Measurements from ENCODE around the gene ADCY5. TPM values are rescaled to one million over a fixed set of nuclear protein-coding genes. Genes with fewer than 3 reads are reported as not detected.

The ADCY5 gene
- total RNA-seq, 1 donor from 2014 or later, result not detected

DNA sequence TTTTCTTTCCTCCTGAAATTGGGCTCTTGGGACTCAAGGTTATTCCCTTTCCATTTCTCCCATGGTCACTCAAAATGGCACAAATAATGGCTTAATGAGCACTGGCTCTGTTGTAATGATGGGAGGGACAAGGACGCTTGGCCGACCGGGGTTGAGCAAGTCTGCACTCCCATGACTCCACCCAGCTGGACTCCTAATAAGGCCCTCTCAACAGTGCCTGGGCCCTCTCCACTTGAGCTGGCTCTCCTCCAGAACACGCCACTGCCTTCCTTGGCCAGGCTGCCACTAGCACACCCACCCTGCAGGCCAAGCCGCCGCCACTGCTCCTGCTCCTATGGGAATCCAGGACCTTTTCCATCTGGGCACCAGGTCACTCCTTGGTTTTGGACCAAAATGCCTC is 42.3 kb downstream of the ADCY5 start:
- Histone ChIP-seq H3K4me3 (ENCODE audit: low read depth, low read length) (no peak overlapping the region), H3K27me3 (ENCODE audit: control insufficient read depth, insufficient read depth, low read length) (no peaks in the 10 kb centered on the region), H3K36me3 (ENCODE audit: control insufficient read depth, insufficient read depth, low read length) (no peaks in the 10 kb centered on the region)
- TF ChIP-seq, protein P1, sequence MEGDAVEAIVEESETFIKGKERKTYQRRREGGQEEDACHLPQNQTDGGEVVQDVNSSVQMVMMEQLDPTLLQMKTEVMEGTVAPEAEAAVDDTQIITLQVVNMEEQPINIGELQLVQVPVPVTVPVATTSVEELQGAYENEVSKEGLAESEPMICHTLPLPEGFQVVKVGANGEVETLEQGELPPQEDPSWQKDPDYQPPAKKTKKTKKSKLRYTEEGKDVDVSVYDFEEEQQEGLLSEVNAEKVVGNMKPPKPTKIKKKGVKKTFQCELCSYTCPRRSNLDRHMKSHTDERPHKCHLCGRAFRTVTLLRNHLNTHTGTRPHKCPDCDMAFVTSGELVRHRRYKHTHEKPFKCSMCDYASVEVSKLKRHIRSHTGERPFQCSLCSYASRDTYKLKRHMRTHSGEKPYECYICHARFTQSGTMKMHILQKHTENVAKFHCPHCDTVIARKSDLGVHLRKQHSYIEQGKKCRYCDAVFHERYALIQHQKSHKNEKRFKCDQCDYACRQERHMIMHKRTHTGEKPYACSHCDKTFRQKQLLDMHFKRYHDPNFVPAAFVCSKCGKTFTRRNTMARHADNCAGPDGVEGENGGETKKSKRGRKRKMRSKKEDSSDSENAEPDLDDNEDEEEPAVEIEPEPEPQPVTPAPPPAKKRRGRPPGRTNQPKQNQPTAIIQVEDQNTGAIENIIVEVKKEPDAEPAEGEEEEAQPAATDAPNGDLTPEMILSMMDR (IDR thresholded peaks at IDR 0.05; ENCODE audit: insufficient read depth, low read length, severe bottlenecking), result no peak
- DNase-seq (ENCODE audit: low read depth) (no peak), FAIRE-seq (no peak)

DNA sequence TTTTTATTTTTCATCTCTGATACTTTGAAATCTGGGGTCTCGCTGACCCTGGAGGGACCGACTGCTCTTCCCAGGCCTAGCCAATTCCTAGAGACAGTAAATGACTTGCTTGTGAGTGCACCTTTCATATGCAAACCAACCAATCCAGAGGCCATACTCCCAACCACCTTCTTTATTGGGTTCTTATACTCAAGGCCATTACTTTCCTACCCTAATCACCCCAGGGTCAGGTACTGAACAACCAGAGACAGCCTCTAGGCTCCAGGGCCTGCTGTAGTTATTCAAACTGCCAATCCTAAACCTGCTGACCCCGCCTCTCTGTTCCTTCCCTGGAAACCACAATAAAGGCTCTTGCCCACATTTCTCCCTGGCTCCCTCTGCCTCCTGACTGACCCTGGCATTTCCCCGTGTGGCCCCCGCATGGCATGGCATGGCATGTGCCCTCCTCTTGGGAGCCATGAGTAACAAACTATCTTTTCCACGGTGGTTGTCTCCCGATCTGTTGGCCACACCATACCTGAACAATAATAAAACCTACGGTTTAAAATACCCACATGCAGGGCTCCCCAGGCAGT is 42.9 kb downstream of the ADCY5 start:
- no peaks in the 10 kb centered on the region for H3K36me3 ChIP-seq (ENCODE audit: control insufficient read depth, insufficient read depth, low read length)
- DNase-seq (ENCODE audit: low read depth) (no peak), FAIRE-seq (no peak)
- no peak overlapping the region for H3K4me3 ChIP-seq (ENCODE audit: low read depth, low read length)
- no peaks in the 10 kb centered on the region for H3K27me3 ChIP-seq (ENCODE audit: control insufficient read depth, insufficient read depth, low read length)
- TF ChIP-seq, protein P1 (IDR thresholded peaks at IDR 0.05; ENCODE audit: insufficient read depth, low read length, severe bottlenecking), result no peak

DNA sequence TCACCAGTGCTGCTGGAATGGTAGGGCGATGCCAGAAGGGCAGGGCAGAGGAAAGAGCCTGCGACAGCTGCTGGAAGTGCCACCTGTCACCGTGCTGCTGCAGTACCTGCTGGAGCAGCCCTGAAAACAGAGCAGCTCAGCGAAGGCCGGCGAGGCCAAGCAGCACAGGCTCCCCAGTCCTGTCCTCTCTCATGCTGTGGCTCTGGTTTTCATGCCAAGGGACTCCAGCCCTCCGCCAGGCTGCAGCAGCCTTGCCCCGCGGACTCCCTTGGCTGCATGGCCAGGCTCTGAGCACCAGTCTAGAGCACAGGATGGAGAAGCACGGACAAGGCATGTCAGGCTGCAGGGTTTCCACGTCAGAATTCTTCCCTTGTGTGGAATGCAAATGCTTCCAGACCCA is 43.9 kb downstream of the ADCY5 start:
- TF ChIP-seq, protein P1 (IDR thresholded peaks at IDR 0.05; ENCODE audit: insufficient read depth, low read length, severe bottlenecking), result no peak
- Histone ChIP-seq H3K4me3 (ENCODE audit: low read depth, low read length) (no peak overlapping the region), H3K27me3 (ENCODE audit: control insufficient read depth, insufficient read depth, low read length) (peaks cover 2% of the 10 kb centered on the region), H3K36me3 (ENCODE audit: control insufficient read depth, insufficient read depth, low read length) (no peaks in the 10 kb centered on the region)
- FAIRE-seq (no peak), DNase-seq (ENCODE audit: low read depth) (no peak)

DNA sequence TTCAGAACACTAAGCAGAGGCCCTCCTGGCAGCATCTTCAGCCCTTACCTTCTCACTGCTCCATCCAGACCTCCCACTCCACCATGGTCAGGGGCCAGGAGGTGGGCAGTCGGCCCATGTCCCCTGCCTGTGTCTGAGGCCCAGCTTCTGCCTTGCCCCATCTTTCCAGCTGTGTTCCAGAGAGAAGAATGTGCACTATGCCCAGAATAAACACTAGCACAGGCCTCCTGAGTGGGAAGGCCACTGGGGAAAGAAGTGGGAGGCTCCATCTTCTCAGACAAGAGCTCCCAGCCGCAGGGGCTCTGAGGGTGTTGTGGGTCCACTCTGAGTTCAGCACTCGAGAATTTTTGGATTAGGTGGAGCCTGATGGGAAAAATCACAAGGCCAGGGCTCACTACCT is 44.5 kb downstream of the ADCY5 start:
- DNase-seq (ENCODE audit: low read depth) (no peak), FAIRE-seq (peak; percentile 77)
- Histone ChIP-seq H3K27me3 (ENCODE audit: control insufficient read depth, insufficient read depth, low read length) (peaks cover 3% of the 10 kb centered on the region), H3K36me3 (ENCODE audit: control insufficient read depth, insufficient read depth, low read length) (no peaks in the 10 kb centered on the region), H3K4me3 (ENCODE audit: low read depth, low read length) (no peak overlapping the region)
- TF ChIP-seq, protein P1 (IDR thresholded peaks at IDR 0.05; ENCODE audit: insufficient read depth, low read length, severe bottlenecking), result no peak

DNA sequence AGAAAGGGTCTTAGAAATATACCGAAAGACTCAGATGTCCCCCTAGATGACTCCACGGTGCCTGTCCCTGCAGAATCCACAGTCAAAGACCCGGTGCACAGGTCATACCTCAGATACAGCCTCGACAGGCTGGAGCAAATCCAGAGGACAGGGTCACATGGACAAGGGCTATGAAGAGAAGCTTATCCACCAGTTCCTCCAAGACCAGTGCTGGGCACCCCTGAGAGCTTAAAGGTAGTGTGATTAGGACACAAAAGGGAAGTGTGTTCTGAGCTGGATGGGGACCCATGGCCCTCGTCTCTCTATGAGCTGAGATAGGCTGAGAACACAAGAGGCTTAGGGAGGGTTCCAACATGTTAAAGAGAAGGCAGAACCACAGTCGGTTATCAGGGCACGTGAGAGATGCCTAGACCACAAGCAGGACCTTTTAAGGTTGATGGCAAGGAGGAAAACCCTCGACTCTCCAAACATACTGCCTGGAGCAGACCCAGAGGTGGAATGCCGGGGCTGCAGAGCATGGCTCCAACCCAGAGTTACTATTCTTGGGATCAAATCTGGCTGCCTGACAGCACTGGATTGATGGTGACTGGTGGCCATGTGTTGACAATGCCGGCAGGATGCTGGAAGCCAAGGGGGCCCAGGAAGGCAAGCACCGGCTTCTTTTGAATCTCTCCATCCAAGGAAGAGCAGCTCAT is 46.9 kb downstream of the ADCY5 start:
- H3K27me3 ChIP-seq (ENCODE audit: control insufficient read depth, insufficient read depth, low read length), result peaks cover 6% of the 10 kb centered on the region
- FAIRE-seq (no peak), DNase-seq (ENCODE audit: low read depth) (no peak)
- TF ChIP-seq, protein P1 (IDR thresholded peaks at IDR 0.05; ENCODE audit: insufficient read depth, low read length, severe bottlenecking), result no peak
- no peak overlapping the region for H3K4me3 ChIP-seq (ENCODE audit: low read depth, low read length)
- no peaks in the 10 kb centered on the region for H3K36me3 ChIP-seq (ENCODE audit: control insufficient read depth, insufficient read depth, low read length)

All from bronchial epithelial cell (primary cell).